H9 (cell line): Measurements from ENCODE around the gene DYDC1. TPM values are rescaled to one million over a fixed set of nuclear protein-coding genes. Genes with fewer than 3 reads are reported as not detected.

Source experiments
- DNase-seq: peaks from one replicate; pipeline ENCODE4 v3.0.0-alpha.2; 2017
- H2AFZ ChIP-seq: one replicate; pipeline ENCODE4 v1.6.1; 2013; ENCODE audit warnings: mild to moderate bottlenecking, low read length, control low read depth, moderate library complexity
- H2AK5ac ChIP-seq: 2 replicates; pipeline ENCODE4 v1.6.1; 2013; ENCODE audit warnings: low read length, control low read depth, mixed read lengths; ENCODE audit not compliant: insufficient read length
- H2BK120ac ChIP-seq: one replicate; pipeline ENCODE4 v1.6.1; 2013; ENCODE audit warnings: low read depth, mild to moderate bottlenecking, low read length, control low read depth, inconsistent platforms; ENCODE audit not compliant: poor library complexity, severe bottlenecking
- H2BK12ac ChIP-seq: 2 replicates; pipeline ENCODE4 v1.6.1; 2013; ENCODE audit warnings: low read length, control low read depth, mixed read lengths, low read depth; ENCODE audit not compliant: insufficient read length
- H2BK15ac ChIP-seq: 2 replicates; pipeline ENCODE4 v1.6.1; 2013; ENCODE audit warnings: low read depth, low read length, control low read depth
- H2BK20ac ChIP-seq: one replicate; pipeline ENCODE4 v1.6.1; 2013; ENCODE audit warnings: low read depth, mild to moderate bottlenecking, low read length, control low read depth, inconsistent platforms; ENCODE audit not compliant: poor library complexity, severe bottlenecking
- H2BK5ac ChIP-seq: 2 replicates; pipeline ENCODE4 v1.6.1; 2013; ENCODE audit warnings: low read length, control low read depth, mixed read lengths; ENCODE audit not compliant: insufficient read length
- H3K14ac ChIP-seq: 2 replicates; pipeline ENCODE4 v1.6.1; 2013; ENCODE audit warnings: low read length, control low read depth; ENCODE audit not compliant: insufficient read depth
- H3K18ac ChIP-seq: 2 replicates; pipeline ENCODE4 v1.6.1; 2013; ENCODE audit warnings: low read depth, mild to moderate bottlenecking, mixed read lengths, low read length, control low read depth; ENCODE audit not compliant: insufficient read length
- H3K23ac ChIP-seq: 2 replicates; pipeline ENCODE4 v1.6.1; 2013; ENCODE audit warnings: low read length, control low read depth, mixed read lengths, low read depth; ENCODE audit not compliant: insufficient read length
- H3K23me2 ChIP-seq: 2 replicates; pipeline ENCODE4 v1.6.1; 2013; ENCODE audit warnings: low read depth, mild to moderate bottlenecking, mixed read lengths, low read length, control low read depth; ENCODE audit not compliant: insufficient read length, poor library complexity, severe bottlenecking
- H3K27ac ChIP-seq: 2 replicates; pipeline ENCODE4 v1.5.1; 2013; ENCODE audit warnings: low read length, control low read depth, mixed read lengths, low read depth; ENCODE audit not compliant: insufficient read length
- H3K27me3 ChIP-seq: 2 replicates; pipeline ENCODE4 v1.6.1; 2013; ENCODE audit warnings: low read length, control low read depth, inconsistent platforms; ENCODE audit not compliant: insufficient read depth
- H3K4ac ChIP-seq: 2 replicates; pipeline ENCODE4 v1.6.1; 2013; ENCODE audit warnings: low read depth, mild to moderate bottlenecking, control low read depth, inconsistent platforms, low read length, moderate library complexity
- H3K4me1 ChIP-seq: 2 replicates; pipeline ENCODE4 v1.6.1; 2013; ENCODE audit warnings: low read length, control low read depth, inconsistent platforms; ENCODE audit not compliant: insufficient read depth
- H3K4me2 ChIP-seq: 2 replicates; pipeline ENCODE4 v1.6.1; 2013; ENCODE audit warnings: low read length, control low read depth, mixed read lengths; ENCODE audit not compliant: insufficient read length, insufficient read depth
- H3K56ac ChIP-seq: 2 replicates; pipeline ENCODE4 v1.6.1; 2013; ENCODE audit warnings: low read depth, mild to moderate bottlenecking, mixed read lengths, low read length, control low read depth; ENCODE audit not compliant: insufficient read length
- H3K79me1 ChIP-seq: 2 replicates; pipeline ENCODE4 v1.6.1; 2013; ENCODE audit warnings: low read depth, mild to moderate bottlenecking, moderate library complexity, low read length, control low read depth, inconsistent platforms; ENCODE audit not compliant: insufficient read depth, poor library complexity, severe bottlenecking
- H3K79me2 ChIP-seq: 2 replicates; pipeline ENCODE4 v1.6.1; 2013; ENCODE audit warnings: low read length, control low read depth, inconsistent platforms; ENCODE audit not compliant: insufficient read depth
- H3K9ac ChIP-seq: 2 replicates; pipeline ENCODE4 v1.6.1; 2013; ENCODE audit warnings: low read length, control low read depth, mixed read lengths; ENCODE audit not compliant: insufficient read length; ENCODE audit errors: extremely low read depth
- H3K9me3 ChIP-seq: one replicate; pipeline ENCODE4 v1.6.1; 2013; ENCODE audit warnings: low read depth, low read length, inconsistent platforms; ENCODE audit not compliant: control insufficient read depth
- H3T11ph ChIP-seq: one replicate; pipeline ENCODE4 v1.6.1; 2013; ENCODE audit warnings: mild to moderate bottlenecking, low read length, control low read depth, inconsistent platforms
- H4K20me1 ChIP-seq: one replicate; pipeline ENCODE4 v1.6.1; 2013; ENCODE audit not compliant: control insufficient read depth, insufficient read length, insufficient read depth
- H4K5ac ChIP-seq: 2 replicates; pipeline ENCODE4 v1.6.1; 2013; ENCODE audit warnings: low read depth, mild to moderate bottlenecking, mixed read lengths, low read length, control low read depth; ENCODE audit not compliant: insufficient read length
- H4K8ac ChIP-seq: replicated peaks from 2 replicates; pipeline ENCODE4 v1.6.1; 2013; ENCODE audit warnings: low read length, control low read depth, mixed read lengths, low read depth; ENCODE audit not compliant: insufficient read length
- H4K91ac ChIP-seq: 2 replicates; pipeline ENCODE4 v1.6.1; 2013; ENCODE audit warnings: low read depth, mild to moderate bottlenecking, moderate library complexity, mixed read lengths, low read length, control low read depth; ENCODE audit not compliant: insufficient read length
- H3K27ac Mint-ChIP-seq, 3 experiments: 2 replicates in 2 of 3; 3 replicates in 1 of 3; pipeline ENCODE4 v1.8.0; 2020 to 2021; ENCODE audit warnings: mixed read lengths in 3 of 3, mild to moderate bottlenecking in 1 of 3, moderate library complexity in 1 of 3
- H3K27me3 Mint-ChIP-seq: 2 replicates; pipeline ENCODE4 v1.8.0; 2021; ENCODE audit warnings: low read depth, mild to moderate bottlenecking, moderate library complexity, mixed read lengths
- H3K36me3 Mint-ChIP-seq, 3 experiments: 2 replicates in 2 of 3; 3 replicates in 1 of 3; pipeline ENCODE4 v1.8.0; 2020 to 2021; ENCODE audit warnings: low read depth in 3 of 3, mixed read lengths in 3 of 3; ENCODE audit not compliant: insufficient read depth in 1 of 3
- H3K4me1 Mint-ChIP-seq, 2 experiments: 2 replicates each; pipeline ENCODE4 v1.8.0; 2020; ENCODE audit warnings: mixed read lengths in 2 of 2
- H3K4me3 Mint-ChIP-seq, 2 experiments: 2 replicates in 1 of 2; 3 replicates in 1 of 2; pipeline ENCODE4 v1.8.0; 2020 to 2021; ENCODE audit warnings: mild to moderate bottlenecking in 2 of 2, mixed read lengths in 2 of 2, moderate library complexity in 1 of 2
- H3K9me3 Mint-ChIP-seq, 2 experiments: 2 replicates in 1 of 2; 3 replicates in 1 of 2; pipeline ENCODE4 v1.8.0; 2020; ENCODE audit warnings: mild to moderate bottlenecking in 2 of 2, mixed read lengths in 2 of 2, moderate library complexity in 1 of 2
- CTCF ChIP-seq: fragments of 200-600 bp; sonication (generic); conservative IDR thresholded peaks from 3 replicates; pipeline ENCODE4 v1.8.0; 2021; ENCODE audit warnings: antibody characterized with exemption, mild to moderate bottlenecking
- WGBS: extraction: QIAGEN DNeasy Blood & Tissue Kit; methylation state at CpG from one replicate; pipeline ENCODE4 v1.1.7; 2013; ENCODE audit warnings: missing lambda C conversion rate, low lambda C conversion rate, mixed read lengths; ENCODE audit not compliant: insufficient read length; ENCODE audit errors: extremely low coverage; 5-methylcytosine and 5-hydroxymethylcytosine counted together
- total RNA-seq: library from RNA; stranded (reverse); gene quantifications from 2 replicates; pipeline ENCODE4 v1.2.1, GENCODE V29; 2021

DYDC1 gene
- total RNA-seq, 1 experiment from 2014 or later = not detected

DNA sequence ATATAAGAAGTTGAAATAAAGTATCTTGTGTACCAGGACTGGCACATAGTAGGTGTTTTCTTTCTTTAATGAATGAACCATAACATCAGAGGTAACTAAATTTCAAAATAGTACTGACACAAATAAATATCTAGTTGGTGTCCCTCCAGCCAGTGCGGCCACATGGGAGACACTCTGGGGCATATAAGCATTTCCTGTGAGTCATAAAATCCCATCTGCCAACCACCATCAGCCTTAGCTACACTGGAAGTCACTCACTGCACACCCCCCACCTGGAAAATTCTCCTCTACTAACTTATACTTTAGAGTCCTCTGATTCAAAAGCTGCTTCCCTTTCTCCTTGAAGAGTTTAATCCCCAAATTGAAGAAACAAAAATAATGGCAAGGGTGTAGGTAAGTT lies 32.5 kb downstream of the DYDC1 start:
- H3K56ac ChIP-seq = no peak overlapping the region
- no peaks in the 10 kb centered on the region for H3K36me3 Mint-ChIP-seq
- no peak overlapping the region for H3K4me3 Mint-ChIP-seq
- H3K4me1 ChIP-seq = no peaks in the 10 kb centered on the region; the same call in 1 of the 2 replicates
- no peaks in the 10 kb centered on the region for H3K79me2 ChIP-seq
- H2BK15ac ChIP-seq = no peak overlapping the region
- H4K20me1 ChIP-seq = no peaks in the 10 kb centered on the region
- no peaks in the 10 kb centered on the region for H3K27me3 ChIP-seq
- H3K27ac Mint-ChIP-seq = no peak overlapping the region
- no peak overlapping the region for H3K4ac ChIP-seq
- H3K9me3 ChIP-seq = no peaks in the 10 kb centered on the region
- H3K18ac ChIP-seq = no peak overlapping the region
- H3K23ac ChIP-seq = no peak overlapping the region
- H3K79me1 ChIP-seq = no peaks in the 10 kb centered on the region
- no peak overlapping the region for H4K91ac ChIP-seq
- H3K27ac ChIP-seq = no peak overlapping the region
- no peaks in the 10 kb centered on the region for H3K23me2 ChIP-seq
- H4K8ac ChIP-seq = no peak overlapping the region
- no peak overlapping the region for H2BK5ac ChIP-seq
- no peak overlapping the region for H2BK120ac ChIP-seq
- no CpG with 5 or more reads among the region's 1 CpG for WGBS
- H3K4me2 ChIP-seq = no peak overlapping the region
- H4K5ac ChIP-seq = no peak overlapping the region
- H2AFZ ChIP-seq = no peak overlapping the region
- H2AK5ac ChIP-seq = no peak overlapping the region
- no peaks in the 10 kb centered on the region for H3K9me3 Mint-ChIP-seq
- H3K14ac ChIP-seq = no peak overlapping the region
- no peak overlapping the region for H3T11ph ChIP-seq
- no peaks in the 10 kb centered on the region for H3K27me3 Mint-ChIP-seq
- no peak overlapping the region for H2BK12ac ChIP-seq
- no peak overlapping the region for H2BK20ac ChIP-seq
- H3K4me1 Mint-ChIP-seq = peaks cover 6 to 12% of the 10 kb centered on the region in 2 experiments
- H3K9ac ChIP-seq = no peak overlapping the region
- DNase-seq = no peak
- no peak for TF ChIP-seq CTCF
